Measurements from ENCODE around the gene BCAP29.
A peak's percentile ranks its signal among the peaks of the same experiment; 100 is the strongest.

The BCAP29 gene

DNA sequence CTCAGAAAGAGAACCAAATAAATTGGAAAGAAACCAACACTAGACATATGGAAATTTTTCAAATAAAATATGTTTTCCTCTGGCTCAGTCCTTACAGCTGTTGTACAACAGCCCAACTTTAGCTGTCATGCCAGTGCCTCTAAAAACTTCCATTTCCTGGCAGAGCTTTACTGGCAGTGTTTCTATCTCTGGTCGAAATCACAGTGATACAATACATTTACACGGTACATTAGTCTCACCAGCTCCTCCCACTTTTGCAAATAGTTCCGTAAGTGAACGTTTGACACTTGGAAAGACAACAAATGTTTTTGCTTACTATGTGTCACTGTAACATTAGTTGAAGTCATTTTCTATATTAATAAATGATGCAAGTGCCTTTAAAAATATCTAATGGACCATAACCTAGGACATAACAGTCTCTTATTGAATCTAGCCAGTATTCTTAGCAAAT is 29.8 kb downstream of the BCAP29 start:
- DNase-seq: peak; percentile 44
- peak overlapping the region; percentile 18 for H3K4me3 ChIP-seq (ENCODE audit: low read depth, low read length)
- H3K9me3 ChIP-seq: no peaks in the 10 kb centered on the region
- peaks cover 13% of the 10 kb centered on the region for H3K4me1 ChIP-seq
- no peaks in the 10 kb centered on the region for H3K36me3 ChIP-seq
- no peaks in the 10 kb centered on the region for H3K27me3 ChIP-seq
- TF ChIP-seq, protein P1, sequence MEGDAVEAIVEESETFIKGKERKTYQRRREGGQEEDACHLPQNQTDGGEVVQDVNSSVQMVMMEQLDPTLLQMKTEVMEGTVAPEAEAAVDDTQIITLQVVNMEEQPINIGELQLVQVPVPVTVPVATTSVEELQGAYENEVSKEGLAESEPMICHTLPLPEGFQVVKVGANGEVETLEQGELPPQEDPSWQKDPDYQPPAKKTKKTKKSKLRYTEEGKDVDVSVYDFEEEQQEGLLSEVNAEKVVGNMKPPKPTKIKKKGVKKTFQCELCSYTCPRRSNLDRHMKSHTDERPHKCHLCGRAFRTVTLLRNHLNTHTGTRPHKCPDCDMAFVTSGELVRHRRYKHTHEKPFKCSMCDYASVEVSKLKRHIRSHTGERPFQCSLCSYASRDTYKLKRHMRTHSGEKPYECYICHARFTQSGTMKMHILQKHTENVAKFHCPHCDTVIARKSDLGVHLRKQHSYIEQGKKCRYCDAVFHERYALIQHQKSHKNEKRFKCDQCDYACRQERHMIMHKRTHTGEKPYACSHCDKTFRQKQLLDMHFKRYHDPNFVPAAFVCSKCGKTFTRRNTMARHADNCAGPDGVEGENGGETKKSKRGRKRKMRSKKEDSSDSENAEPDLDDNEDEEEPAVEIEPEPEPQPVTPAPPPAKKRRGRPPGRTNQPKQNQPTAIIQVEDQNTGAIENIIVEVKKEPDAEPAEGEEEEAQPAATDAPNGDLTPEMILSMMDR (IDR thresholded peaks at IDR 0.05; ENCODE audit: low read depth, low read length): no peak

DNA sequence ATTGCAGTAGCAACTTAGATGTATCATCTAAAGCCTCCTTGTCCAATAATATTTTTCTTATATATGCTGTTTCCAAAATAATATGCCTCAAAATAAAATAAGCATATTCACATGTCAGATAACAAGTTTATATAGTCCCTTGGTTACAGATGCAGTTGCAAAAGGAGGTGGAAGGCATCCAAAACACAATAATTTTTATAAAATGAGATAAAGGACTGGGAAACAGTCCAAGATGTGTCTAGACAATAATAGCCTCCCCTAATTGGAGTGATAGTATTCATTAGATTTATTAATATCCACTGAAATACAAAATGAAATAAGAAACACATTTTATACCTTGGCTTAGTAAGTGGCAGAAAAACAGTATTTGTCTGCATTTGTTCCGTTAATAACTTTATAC is 30.3 kb downstream of the BCAP29 start:
- Histone ChIP-seq H3K27me3 (no peaks in the 10 kb centered on the region), H3K4me1 (peaks cover 13% of the 10 kb centered on the region), H3K36me3 (no peaks in the 10 kb centered on the region), H3K4me3 (ENCODE audit: low read depth, low read length) (peak overlapping the region; percentile 18), H3K9me3 (no peaks in the 10 kb centered on the region)
- TF ChIP-seq, protein P1 (IDR thresholded peaks at IDR 0.05; ENCODE audit: low read depth, low read length): no peak
- DNase-seq: no peak

DNA sequence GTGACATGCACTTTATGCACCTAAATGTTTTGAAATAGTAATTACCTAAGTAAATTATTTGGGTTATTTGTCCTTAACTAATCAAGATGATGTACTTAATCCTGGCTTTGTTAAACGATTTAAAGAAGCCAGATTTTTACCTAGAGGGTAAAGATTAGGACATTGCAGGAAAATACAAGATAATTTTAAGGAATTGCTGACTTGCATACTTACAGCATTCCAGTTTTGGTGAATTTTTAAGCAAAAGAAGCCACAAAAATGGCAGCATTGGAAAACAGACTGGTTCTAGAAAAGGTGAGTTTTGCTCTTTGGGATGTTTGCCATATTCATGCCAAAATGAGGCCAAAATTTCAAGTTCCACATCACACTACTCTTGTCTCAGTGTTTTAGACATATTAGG is 33.4 kb downstream of the BCAP29 start:
- TF ChIP-seq, protein P1 (IDR thresholded peaks at IDR 0.05; ENCODE audit: low read depth, low read length): no peak
- Histone ChIP-seq H3K4me3 (ENCODE audit: low read depth, low read length) (no peak overlapping the region), H3K27me3 (no peaks in the 10 kb centered on the region), H3K4me1 (peaks cover 13% of the 10 kb centered on the region), H3K9me3 (no peaks in the 10 kb centered on the region), H3K36me3 (no peaks in the 10 kb centered on the region)
- no peak for DNase-seq

DNA sequence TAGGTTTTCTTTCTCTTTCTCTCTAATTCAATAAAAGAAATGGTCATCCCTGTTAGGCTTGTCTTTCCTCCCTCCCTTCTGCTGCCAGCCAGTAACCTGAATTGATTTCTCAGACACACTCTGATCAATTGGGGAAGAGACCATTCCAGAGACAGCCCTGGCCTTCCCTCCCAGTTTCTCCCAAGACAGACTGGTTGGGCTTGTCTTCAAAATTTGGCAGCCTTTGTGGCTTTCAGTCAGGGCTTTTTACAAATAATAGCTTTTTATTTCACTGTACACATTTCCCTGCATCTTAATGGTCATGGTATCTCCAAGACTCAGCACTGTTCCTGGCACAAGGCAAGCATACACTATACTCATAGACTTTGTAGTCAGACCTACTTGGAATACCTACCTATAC is 33.9 kb downstream of the BCAP29 start:
- no peaks in the 10 kb centered on the region for H3K27me3 ChIP-seq
- H3K36me3 ChIP-seq: no peaks in the 10 kb centered on the region
- peaks cover 8% of the 10 kb centered on the region for H3K4me1 ChIP-seq
- no peaks in the 10 kb centered on the region for H3K9me3 ChIP-seq
- no peak overlapping the region for H3K4me3 ChIP-seq (ENCODE audit: low read depth, low read length)
- TF ChIP-seq, protein P1 (IDR thresholded peaks at IDR 0.05; ENCODE audit: low read depth, low read length): no peak
- DNase-seq: no peak

DNA sequence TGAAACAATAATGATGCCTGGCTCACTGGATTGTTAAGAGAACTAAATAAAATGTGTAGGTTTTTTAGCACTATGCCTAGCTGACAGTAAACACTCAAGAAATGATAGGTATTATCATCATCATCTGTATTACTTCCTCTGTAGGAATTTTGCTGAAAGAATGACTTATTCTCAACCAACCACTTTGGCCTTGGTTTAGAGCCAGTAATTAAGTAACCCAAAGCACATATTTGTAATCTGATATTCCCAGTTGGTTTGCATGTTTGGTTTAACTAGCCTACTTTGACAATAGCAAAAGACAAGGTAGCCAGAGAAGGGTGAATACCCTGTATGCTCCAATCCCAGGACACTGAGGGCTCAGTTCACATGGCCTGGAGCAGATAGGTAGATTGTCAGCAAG is 34.4 kb downstream of the BCAP29 start:
- Histone ChIP-seq H3K9me3 (no peaks in the 10 kb centered on the region), H3K36me3 (no peaks in the 10 kb centered on the region), H3K4me1 (peaks cover 4% of the 10 kb centered on the region), H3K4me3 (ENCODE audit: low read depth, low read length) (no peak overlapping the region), H3K27me3 (no peaks in the 10 kb centered on the region)
- TF ChIP-seq, protein P1 (IDR thresholded peaks at IDR 0.05; ENCODE audit: low read depth, low read length): no peak
- DNase-seq: no peak

DNA sequence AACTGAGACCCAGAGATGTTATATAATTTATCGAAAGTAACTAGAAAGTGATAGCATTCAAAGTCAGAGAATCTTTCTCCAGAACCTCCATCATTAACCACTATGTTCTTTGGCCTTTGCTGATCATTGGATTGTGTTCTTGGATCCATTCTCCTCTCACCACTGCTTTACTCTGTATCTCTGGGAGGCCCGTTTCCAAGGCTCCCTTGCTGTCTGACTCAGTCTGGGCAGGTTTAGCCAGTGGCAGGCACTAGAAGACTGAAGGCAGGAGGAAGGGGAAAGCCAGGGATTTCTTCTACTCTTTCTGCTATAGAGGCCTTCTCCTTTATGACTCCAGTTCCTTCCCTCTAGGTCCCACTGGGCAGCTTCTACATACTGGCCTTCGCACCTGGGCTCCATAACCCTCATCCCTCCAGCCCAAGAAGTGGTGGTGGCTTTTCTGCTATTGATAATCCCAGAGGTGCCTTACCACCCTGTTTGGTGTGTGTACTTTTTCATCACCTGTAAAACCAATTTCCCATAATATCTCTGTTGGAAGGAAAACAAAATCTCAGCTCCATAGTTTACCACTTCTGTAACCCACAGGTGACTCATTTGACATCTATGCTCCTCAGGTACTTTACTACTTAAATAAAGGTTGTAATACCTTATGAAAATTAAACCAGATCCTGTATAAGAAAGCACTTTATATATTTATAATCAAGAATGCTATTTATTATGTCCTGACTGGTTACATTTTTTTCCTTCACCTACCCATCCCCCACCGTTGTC is 36.0 kb downstream of the BCAP29 start:
- Histone ChIP-seq H3K27me3 (no peaks in the 10 kb centered on the region), H3K4me1 (no peaks in the 10 kb centered on the region; the same call in 1 of the 2 replicates), H3K4me3 (ENCODE audit: low read depth, low read length) (no peak overlapping the region), H3K36me3 (no peaks in the 10 kb centered on the region), H3K9me3 (no peaks in the 10 kb centered on the region)
- TF ChIP-seq, protein P1 (IDR thresholded peaks at IDR 0.05; ENCODE audit: low read depth, low read length): no peak
- DNase-seq: no peak

All from BE2C (cell line).